ENCODE measurements around the gene TSKU. TPM values are rescaled to one million over a fixed set of nuclear protein-coding genes. Genes with fewer than 3 reads are reported as not detected.
A peak's percentile ranks its signal among the peaks of the same experiment; 100 is the strongest.

The TSKU gene
- total RNA-seq, 1 donor = 23.5 TPM

GRCh38 chr11:76800466-76801200 lies 17.5 kb downstream of the TSKU start:
- Histone ChIP-seq H3K4me1 (ENCODE audit: insufficient read depth, low read length) (peaks cover 39% of the 10 kb centered on the region), H2AFZ (ENCODE audit: low read length) (no peak overlapping the region), H3K36me3 (ENCODE audit: insufficient read depth, low read length) (peaks cover 6% of the 10 kb centered on the region), H3K9me3 (ENCODE audit: low read depth, low read length) (no peaks in the 10 kb centered on the region), H3K79me2 (ENCODE audit: insufficient read depth, low read length) (peaks cover 13% of the 10 kb centered on the region), H3K4me2 (ENCODE audit: insufficient read depth, low read length) (no peak overlapping the region), H4K20me1 (ENCODE audit: insufficient read depth, low read length) (peaks cover 20% of the 10 kb centered on the region), H3K27ac (ENCODE audit: low read depth, low read length) (no peak overlapping the region), H3K27me3 (ENCODE audit: insufficient read depth, low read length) (no peaks in the 10 kb centered on the region), H3K4me3 (ENCODE audit: insufficient read depth, low read length) (no peak overlapping the region)
- no peak for DNase-seq (ENCODE audit: insufficient read length, low spot score, missing footprints)
- no peak for TF ChIP-seq CTCF (IDR thresholded peaks at IDR 0.05; ENCODE audit: extremely low read depth, low read depth, low read length)

- Histone ChIP-seq H2AFZ (ENCODE audit: low read length) (no peak overlapping the region), H3K79me2 (ENCODE audit: insufficient read depth, low read length) (peaks cover 7% of the 10 kb centered on the region), H3K27ac (ENCODE audit: low read depth, low read length) (no peak overlapping the region), H3K4me1 (ENCODE audit: insufficient read depth, low read length) (peaks cover 39% of the 10 kb centered on the region), H3K27me3 (ENCODE audit: insufficient read depth, low read length) (no peaks in the 10 kb centered on the region), H3K4me2 (ENCODE audit: insufficient read depth, low read length) (no peak overlapping the region), H4K20me1 (ENCODE audit: insufficient read depth, low read length) (peaks cover 20% of the 10 kb centered on the region), H3K9me3 (ENCODE audit: low read depth, low read length) (no peaks in the 10 kb centered on the region), H3K36me3 (ENCODE audit: insufficient read depth, low read length) (peaks cover under 1% of the 10 kb centered on the region), H3K4me3 (ENCODE audit: insufficient read depth, low read length) (no peak overlapping the region)
- no peak for TF ChIP-seq CTCF (IDR thresholded peaks at IDR 0.05; ENCODE audit: extremely low read depth, low read depth, low read length)
- peak; percentile 31 for DNase-seq (ENCODE audit: insufficient read length, low spot score, missing footprints)
Observed at GRCh38 chr11:76801225-76801624, 18.1 kb downstream of the TSKU start.

- no peaks in the 10 kb centered on the region for H3K9me3 ChIP-seq (ENCODE audit: low read depth, low read length)
- peak; percentile 78 for DNase-seq (ENCODE audit: insufficient read length, low spot score, missing footprints)
- no peak overlapping the region for H2AFZ ChIP-seq (ENCODE audit: low read length)
- H3K36me3 ChIP-seq (ENCODE audit: insufficient read depth, low read length) = no peaks in the 10 kb centered on the region
- H3K4me1 ChIP-seq (ENCODE audit: insufficient read depth, low read length) = peaks cover 40% of the 10 kb centered on the region
- no peak overlapping the region for H3K4me3 ChIP-seq (ENCODE audit: insufficient read depth, low read length)
- H3K27ac ChIP-seq (ENCODE audit: low read depth, low read length) = no peak overlapping the region
- H3K79me2 ChIP-seq (ENCODE audit: insufficient read depth, low read length) = peaks cover 4% of the 10 kb centered on the region
- no peak overlapping the region for H3K4me2 ChIP-seq (ENCODE audit: insufficient read depth, low read length)
- no peaks in the 10 kb centered on the region for H3K27me3 ChIP-seq (ENCODE audit: insufficient read depth, low read length)
- peaks cover 18% of the 10 kb centered on the region for H4K20me1 ChIP-seq (ENCODE audit: insufficient read depth, low read length)
- no peak for TF ChIP-seq CTCF (IDR thresholded peaks at IDR 0.05; ENCODE audit: extremely low read depth, low read depth, low read length)
Observed at GRCh38 chr11:76801736-76802135, 18.6 kb downstream of the TSKU start.

GRCh38 chr11:76802151-76802550 lies 19.0 kb downstream of the TSKU start:
- no peak for TF ChIP-seq CTCF (IDR thresholded peaks at IDR 0.05; ENCODE audit: extremely low read depth, low read depth, low read length)
- Histone ChIP-seq H2AFZ (ENCODE audit: low read length) (no peak overlapping the region), H3K36me3 (ENCODE audit: insufficient read depth, low read length) (no peaks in the 10 kb centered on the region), H3K4me3 (ENCODE audit: insufficient read depth, low read length) (no peak overlapping the region), H3K79me2 (ENCODE audit: insufficient read depth, low read length) (no peaks in the 10 kb centered on the region), H3K9me3 (ENCODE audit: low read depth, low read length) (no peaks in the 10 kb centered on the region), H3K4me1 (ENCODE audit: insufficient read depth, low read length) (peaks cover 44% of the 10 kb centered on the region), H3K4me2 (ENCODE audit: insufficient read depth, low read length) (no peak overlapping the region), H3K27ac (ENCODE audit: low read depth, low read length) (peak overlapping the region; percentile 39), H3K27me3 (ENCODE audit: insufficient read depth, low read length) (no peaks in the 10 kb centered on the region), H4K20me1 (ENCODE audit: insufficient read depth, low read length) (peaks cover 14% of the 10 kb centered on the region)
- no peak for DNase-seq (ENCODE audit: insufficient read length, low spot score, missing footprints)
